NT2/D1 (cell line): Measurements from ENCODE around the gene ZNF621.

Experiments
- DNase-seq: peaks from one replicate; pipeline ENCODE4 v3.0.0-alpha.2; 2011; ENCODE audit warnings: low read depth, low spot score
- H3K27me3 ChIP-seq: 2 replicates; pipeline ENCODE4 v1.6.0; 2011; ENCODE audit warnings: mild to moderate bottlenecking; ENCODE audit not compliant: insufficient read length, insufficient read depth
- H3K36me3 ChIP-seq: 2 replicates; pipeline ENCODE4 v1.6.1; 2011; ENCODE audit warnings: mild to moderate bottlenecking, low read length, mixed read lengths; ENCODE audit not compliant: insufficient read depth, insufficient read length
- H3K4me1 ChIP-seq: 2 replicates; pipeline ENCODE4 v1.5.1; 2011; ENCODE audit not compliant: insufficient read depth, insufficient read length
- H3K4me3 ChIP-seq: 2 replicates; pipeline ENCODE4 v1.5.1; 2011; ENCODE audit warnings: low read depth; ENCODE audit not compliant: insufficient read length
- H3K9ac ChIP-seq: 2 replicates; pipeline ENCODE4 v1.6.0; 2011; ENCODE audit warnings: low read depth; ENCODE audit not compliant: insufficient read length
- H3K9me3 ChIP-seq: 2 replicates; pipeline ENCODE4 v1.5.1; 2011; ENCODE audit warnings: mild to moderate bottlenecking, low read length; ENCODE audit not compliant: insufficient read depth
- SUZ12 ChIP-seq: IDR thresholded peaks from 2 replicates; pipeline ENCODE4 v1.6.1; 2011; ENCODE audit not compliant: insufficient read length, insufficient read depth; ENCODE audit errors: extremely low read depth
- YY1 ChIP-seq: IDR thresholded peaks from 2 replicates; pipeline ENCODE4 v1.6.1; 2011; ENCODE audit not compliant: insufficient read length, insufficient read depth
- ZNF274 ChIP-seq: IDR thresholded peaks from 2 replicates; pipeline ENCODE4 v1.6.1; 2011; ENCODE audit warnings: mild to moderate bottlenecking, low read depth, low read length

The ZNF621 gene

DNA sequence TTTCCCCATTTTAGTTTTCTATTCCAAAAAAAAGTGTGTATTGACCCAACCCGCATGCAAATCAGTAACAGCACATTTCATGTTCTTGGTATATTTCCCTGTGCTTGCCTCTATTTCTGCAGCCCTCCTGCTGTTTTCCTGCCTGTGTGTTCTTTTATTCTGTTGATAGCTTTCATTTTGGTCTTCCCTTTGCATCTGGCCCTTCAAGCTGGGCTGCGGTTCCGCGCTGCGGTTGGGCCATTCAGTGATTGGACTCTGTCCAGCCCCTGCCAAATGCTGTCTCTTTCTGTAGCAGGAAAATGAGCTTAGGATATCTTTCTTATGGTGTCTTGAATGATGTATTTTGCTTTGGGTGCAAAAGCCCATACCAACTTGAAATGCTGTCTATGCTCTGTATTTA, 49.9 kb downstream of the ZNF621 start:
- Histone ChIP-seq H3K4me1 (no peaks in the 10 kb centered on the region), H3K4me3 (no peak overlapping the region), H3K9ac (no peak overlapping the region), H3K9me3 (no peaks in the 10 kb centered on the region), H3K27me3 (no peaks in the 10 kb centered on the region), H3K36me3 (no peaks in the 10 kb centered on the region)
- no peak for TF ChIP-seq ZNF274
- no peak for TF ChIP-seq YY1
- TF ChIP-seq SUZ12: no peak
- no peak for DNase-seq

DNA sequence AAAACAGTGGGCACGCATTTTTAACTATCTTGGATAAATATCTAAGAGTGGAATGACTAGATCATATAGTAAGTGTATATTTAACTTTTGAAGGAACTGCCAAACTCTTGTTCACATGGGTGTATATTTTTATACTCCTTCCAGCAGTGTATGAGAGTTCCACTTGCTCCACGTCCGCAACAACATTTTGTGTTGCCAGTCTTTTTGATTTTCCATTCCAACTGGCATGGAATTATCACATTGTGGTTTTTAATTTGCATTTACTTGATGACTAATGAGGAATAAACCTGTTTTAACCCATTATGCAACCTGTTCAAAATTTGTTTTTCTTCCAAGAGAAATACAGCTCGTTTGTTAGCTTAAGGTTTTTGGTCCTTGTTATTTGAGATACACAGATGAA, 51.6 kb downstream of the ZNF621 start:
- Histone ChIP-seq H3K9ac (no peak overlapping the region), H3K27me3 (no peaks in the 10 kb centered on the region)

GRCh38 chr3:40580494-40581091, 55.8 kb downstream of the ZNF621 start:
- Histone ChIP-seq H3K36me3 (no peaks in the 10 kb centered on the region), H3K9ac (no peak overlapping the region), H3K4me1 (peaks cover 2% of the 10 kb centered on the region), H3K9me3 (no peaks in the 10 kb centered on the region), H3K4me3 (no peak overlapping the region), H3K27me3 (no peaks in the 10 kb centered on the region)
- no peak for TF ChIP-seq SUZ12
- peak; percentile 84 for DNase-seq

More for the DNA sequence above, 51.6 kb downstream of the ZNF621 start:
- no peaks in the 10 kb centered on the region for H3K9me3 ChIP-seq
- DNase-seq: no peak
- TF ChIP-seq YY1: no peak
- TF ChIP-seq SUZ12: no peak
- no peak for TF ChIP-seq ZNF274
- H3K4me1 ChIP-seq: no peaks in the 10 kb centered on the region
- H3K36me3 ChIP-seq: no peaks in the 10 kb centered on the region
- H3K4me3 ChIP-seq: no peak overlapping the region

GRCh38 chr3:40581166-40581565, 56.4 kb downstream of the ZNF621 start:
- no peak for DNase-seq
- no peak for TF ChIP-seq SUZ12
- no peak for TF ChIP-seq YY1
- TF ChIP-seq ZNF274: no peak
- Histone ChIP-seq H3K9me3 (no peaks in the 10 kb centered on the region), H3K9ac (no peak overlapping the region), H3K27me3 (no peaks in the 10 kb centered on the region), H3K4me1 (peaks cover 7% of the 10 kb centered on the region), H3K36me3 (no peaks in the 10 kb centered on the region), H3K4me3 (no peak overlapping the region)

DNA sequence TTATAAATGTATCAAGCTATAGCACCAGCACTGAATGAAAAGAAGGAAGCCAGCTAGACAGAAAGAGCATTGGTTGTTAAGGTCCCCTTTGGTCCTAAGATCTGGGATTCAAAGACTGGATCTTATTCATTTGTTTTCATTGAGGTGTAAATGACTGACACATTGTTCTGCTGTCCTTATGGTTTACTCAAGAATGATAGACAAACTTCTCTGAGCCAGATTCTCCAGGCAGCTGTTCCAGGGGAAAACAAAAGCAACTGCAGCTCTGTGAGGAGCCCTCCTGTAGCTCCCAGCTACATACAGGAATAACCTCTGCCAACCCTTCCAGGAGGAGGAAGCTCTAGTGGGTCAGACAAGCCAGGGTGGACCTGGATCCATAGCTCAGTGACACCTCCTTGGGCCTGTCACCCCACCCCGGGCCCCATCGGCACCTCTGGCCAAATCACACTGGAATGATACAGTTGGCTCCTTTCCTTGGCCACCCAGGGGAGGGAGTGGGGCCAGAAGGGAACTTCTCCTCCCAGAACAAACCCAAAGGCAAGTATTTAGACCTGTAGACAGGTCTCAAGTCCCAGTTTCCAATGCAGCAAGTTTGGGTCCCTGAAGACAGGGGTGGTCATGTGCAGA, 57.8 kb downstream of the ZNF621 start:
- peaks cover 8% of the 10 kb centered on the region for H3K4me1 ChIP-seq
- TF ChIP-seq YY1 (no peak), ZNF274 (no peak), SUZ12 (no peak)
- H3K27me3 ChIP-seq: no peaks in the 10 kb centered on the region
- no peak for DNase-seq
- no peaks in the 10 kb centered on the region for H3K9me3 ChIP-seq
- no peaks in the 10 kb centered on the region for H3K36me3 ChIP-seq
- H3K9ac ChIP-seq: no peak overlapping the region
- no peak overlapping the region for H3K4me3 ChIP-seq

GRCh38 chr3:40583691-40584090, 58.9 kb downstream of the ZNF621 start:
- no peak for DNase-seq
- Histone ChIP-seq H3K36me3 (no peaks in the 10 kb centered on the region), H3K9me3 (no peaks in the 10 kb centered on the region), H3K4me1 (peaks cover 8% of the 10 kb centered on the region), H3K9ac (no peak overlapping the region), H3K4me3 (no peak overlapping the region), H3K27me3 (no peaks in the 10 kb centered on the region)
- no peak for TF ChIP-seq SUZ12
- no peak for TF ChIP-seq YY1
- TF ChIP-seq ZNF274: no peak

DNA sequence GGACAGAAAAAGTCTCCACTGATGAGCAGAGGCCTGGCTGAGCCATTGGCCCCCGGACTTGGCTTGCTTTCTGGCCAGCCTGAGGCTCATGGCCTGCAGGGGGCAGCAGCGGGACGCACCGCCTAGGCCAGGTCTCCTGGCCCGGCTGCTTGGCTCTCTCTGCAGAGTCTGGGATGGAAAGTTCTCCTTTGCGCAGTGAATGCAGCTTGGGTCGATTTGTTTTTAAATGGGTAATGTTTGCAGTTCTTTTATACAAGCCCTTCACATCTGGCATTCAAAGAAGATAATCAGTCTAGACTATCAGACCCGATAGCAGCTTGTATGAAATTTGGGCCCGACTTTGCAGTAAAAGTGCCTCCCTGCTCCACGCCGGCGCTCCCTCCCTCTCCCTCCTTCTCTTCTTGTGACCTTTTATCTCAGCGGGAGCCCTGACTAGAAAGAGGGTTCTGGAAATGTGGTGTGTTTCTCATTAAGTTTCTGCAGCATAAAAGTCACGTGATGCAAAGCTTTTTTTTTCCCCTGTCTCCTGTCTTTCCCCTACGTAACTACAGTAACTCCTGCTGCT, 59.9 kb downstream of the ZNF621 start:
- Histone ChIP-seq H3K4me3 (no peak overlapping the region), H3K9me3 (no peaks in the 10 kb centered on the region), H3K36me3 (no peaks in the 10 kb centered on the region), H3K9ac (peak overlapping the region; percentile 39), H3K4me1 (peaks cover 8% of the 10 kb centered on the region), H3K27me3 (no peaks in the 10 kb centered on the region)
- TF ChIP-seq SUZ12 (no peak), ZNF274 (no peak), YY1 (no peak)
- peak; percentile 87 for DNase-seq
